Measurements from ENCODE around the gene SCARF1. TPM values are rescaled to one million over a fixed set of nuclear protein-coding genes. Genes with fewer than 3 reads are reported as not detected.
"Not testable (repeated sequence)": the region's sequence is repeated elsewhere in the genome, so short reads cannot be mapped to it uniquely, and the experiment has no call there.

SCARF1 gene, protein sequence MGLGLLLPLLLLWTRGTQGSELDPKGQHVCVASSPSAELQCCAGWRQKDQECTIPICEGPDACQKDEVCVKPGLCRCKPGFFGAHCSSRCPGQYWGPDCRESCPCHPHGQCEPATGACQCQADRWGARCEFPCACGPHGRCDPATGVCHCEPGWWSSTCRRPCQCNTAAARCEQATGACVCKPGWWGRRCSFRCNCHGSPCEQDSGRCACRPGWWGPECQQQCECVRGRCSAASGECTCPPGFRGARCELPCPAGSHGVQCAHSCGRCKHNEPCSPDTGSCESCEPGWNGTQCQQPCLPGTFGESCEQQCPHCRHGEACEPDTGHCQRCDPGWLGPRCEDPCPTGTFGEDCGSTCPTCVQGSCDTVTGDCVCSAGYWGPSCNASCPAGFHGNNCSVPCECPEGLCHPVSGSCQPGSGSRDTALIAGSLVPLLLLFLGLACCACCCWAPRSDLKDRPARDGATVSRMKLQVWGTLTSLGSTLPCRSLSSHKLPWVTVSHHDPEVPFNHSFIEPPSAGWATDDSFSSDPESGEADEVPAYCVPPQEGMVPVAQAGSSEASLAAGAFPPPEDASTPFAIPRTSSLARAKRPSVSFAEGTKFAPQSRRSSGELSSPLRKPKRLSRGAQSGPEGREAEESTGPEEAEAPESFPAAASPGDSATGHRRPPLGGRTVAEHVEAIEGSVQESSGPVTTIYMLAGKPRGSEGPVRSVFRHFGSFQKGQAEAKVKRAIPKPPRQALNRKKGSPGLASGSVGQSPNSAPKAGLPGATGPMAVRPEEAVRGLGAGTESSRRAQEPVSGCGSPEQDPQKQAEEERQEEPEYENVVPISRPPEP
- total RNA-seq (ENCODE audit: unreplicated experiment), result 4.0 TPM
- long read RNA-seq, partial matches to known transcripts, result 0 of 1 reads
- long read RNA-seq, other reads (novel, unspliced or antisense), result 0 of 1 reads

DNA sequence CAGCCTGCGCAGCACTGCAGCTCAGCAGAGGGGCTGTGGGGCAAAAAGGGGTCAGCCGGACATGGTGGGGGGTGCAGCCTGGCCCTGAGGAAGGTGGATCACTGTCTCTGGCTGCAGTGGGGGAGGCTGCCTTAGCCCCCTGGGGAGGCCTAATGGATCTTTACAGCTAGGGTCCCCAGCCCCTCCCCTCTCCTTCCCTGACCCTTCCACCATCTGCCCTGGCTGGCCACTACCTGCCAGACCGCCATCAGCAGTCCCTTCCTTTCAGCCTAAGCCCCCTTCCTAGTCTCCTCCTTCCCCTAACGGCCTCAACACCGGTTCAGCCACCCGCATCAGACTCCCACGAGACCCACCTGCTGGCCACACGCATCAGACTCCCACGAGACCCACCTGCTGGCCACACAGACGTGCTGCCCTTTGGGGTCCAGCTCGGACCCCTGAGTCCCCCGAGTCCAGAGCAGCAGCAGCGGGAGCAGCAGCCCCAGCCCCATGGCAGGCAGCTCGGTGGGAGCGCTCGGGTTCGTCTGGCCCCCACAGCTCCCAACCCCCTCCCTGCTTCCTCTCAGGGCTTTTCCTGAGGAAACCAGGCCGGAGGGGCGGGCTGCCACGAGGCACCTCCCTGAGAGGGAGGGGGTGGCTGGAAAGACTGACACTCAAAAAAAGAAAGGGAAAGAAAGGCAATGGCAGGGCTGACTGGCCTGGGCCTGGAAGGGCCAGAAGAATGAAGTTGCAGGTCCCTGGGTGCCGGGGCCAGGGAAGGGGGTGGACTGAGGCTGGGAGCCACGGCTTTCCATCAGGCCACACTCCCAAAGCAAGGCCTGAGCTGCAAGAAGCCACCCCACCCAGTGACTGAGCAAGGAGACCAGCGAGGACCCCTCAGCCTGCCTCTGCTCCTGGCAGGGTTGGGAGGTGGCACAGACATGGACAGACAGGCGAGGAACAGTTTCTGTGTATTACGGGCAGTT, at the start of gene SCARF1:
TSS of gene SCARF1 (minus strand) at position 526 of the 965 bp plus-strand sequence. CDS start at position 491, 35 bp downstream.
- Mint-ChIP-seq H3K4me1 (ENCODE audit: low read depth, unreplicated experiment) (peaks cover 20% of the 10 kb centered on the region), H3K36me3 (ENCODE audit: unreplicated experiment) (no peaks in the 10 kb centered on the region), H3K4me3 (ENCODE audit: unreplicated experiment) (peak within 1 kb of the TSS; percentile 76), H3K27ac (ENCODE audit: unreplicated experiment) (peak within 1 kb of the TSS; percentile 92), H3K27me3 (ENCODE audit: unreplicated experiment) (peaks cover 10% of the 10 kb centered on the region), H3K9me3 (ENCODE audit: unreplicated experiment) (peaks cover 7% of the 10 kb centered on the region)
- DNase-seq, result peak; percentile 66
- TF ChIP-seq, protein P1, sequence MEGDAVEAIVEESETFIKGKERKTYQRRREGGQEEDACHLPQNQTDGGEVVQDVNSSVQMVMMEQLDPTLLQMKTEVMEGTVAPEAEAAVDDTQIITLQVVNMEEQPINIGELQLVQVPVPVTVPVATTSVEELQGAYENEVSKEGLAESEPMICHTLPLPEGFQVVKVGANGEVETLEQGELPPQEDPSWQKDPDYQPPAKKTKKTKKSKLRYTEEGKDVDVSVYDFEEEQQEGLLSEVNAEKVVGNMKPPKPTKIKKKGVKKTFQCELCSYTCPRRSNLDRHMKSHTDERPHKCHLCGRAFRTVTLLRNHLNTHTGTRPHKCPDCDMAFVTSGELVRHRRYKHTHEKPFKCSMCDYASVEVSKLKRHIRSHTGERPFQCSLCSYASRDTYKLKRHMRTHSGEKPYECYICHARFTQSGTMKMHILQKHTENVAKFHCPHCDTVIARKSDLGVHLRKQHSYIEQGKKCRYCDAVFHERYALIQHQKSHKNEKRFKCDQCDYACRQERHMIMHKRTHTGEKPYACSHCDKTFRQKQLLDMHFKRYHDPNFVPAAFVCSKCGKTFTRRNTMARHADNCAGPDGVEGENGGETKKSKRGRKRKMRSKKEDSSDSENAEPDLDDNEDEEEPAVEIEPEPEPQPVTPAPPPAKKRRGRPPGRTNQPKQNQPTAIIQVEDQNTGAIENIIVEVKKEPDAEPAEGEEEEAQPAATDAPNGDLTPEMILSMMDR (IDR thresholded peaks at IDR 0.05; ENCODE audit: partially characterized antibody, unreplicated experiment), result no peak

DNA sequence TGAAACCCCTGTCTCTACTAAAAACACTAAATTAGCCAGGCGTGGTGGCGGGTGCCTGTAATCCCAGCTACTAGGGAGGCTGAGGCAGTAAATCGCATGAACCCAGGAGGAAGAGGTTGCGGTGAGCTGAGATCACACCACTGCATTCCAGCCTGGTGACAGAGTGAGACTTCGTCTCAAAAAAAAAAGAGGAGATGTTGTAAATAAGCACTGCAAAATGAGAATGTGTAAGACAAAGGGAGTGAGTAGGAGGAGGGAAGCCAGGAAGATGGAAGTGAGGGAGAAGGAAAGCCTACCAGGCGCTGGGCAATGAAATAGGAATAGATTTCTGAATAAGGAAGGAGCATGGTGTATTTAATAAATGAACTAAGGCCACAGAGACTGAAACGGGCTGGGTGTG, 47.8 kb upstream of the SCARF1 start:
- TF ChIP-seq, protein P1 (IDR thresholded peaks at IDR 0.05; ENCODE audit: partially characterized antibody, unreplicated experiment), result no peak
- no peak for DNase-seq
- Mint-ChIP-seq H3K36me3 (ENCODE audit: unreplicated experiment) (peaks cover 14% of the 10 kb centered on the region), H3K27ac (ENCODE audit: unreplicated experiment) (no peak overlapping the region), H3K4me3 (ENCODE audit: unreplicated experiment) (peak overlapping the region; percentile 41), H3K27me3 (ENCODE audit: unreplicated experiment) (peaks cover 9% of the 10 kb centered on the region), H3K4me1 (ENCODE audit: low read depth, unreplicated experiment) (no peaks in the 10 kb centered on the region), H3K9me3 (ENCODE audit: unreplicated experiment) (peaks cover 12% of the 10 kb centered on the region)

DNA sequence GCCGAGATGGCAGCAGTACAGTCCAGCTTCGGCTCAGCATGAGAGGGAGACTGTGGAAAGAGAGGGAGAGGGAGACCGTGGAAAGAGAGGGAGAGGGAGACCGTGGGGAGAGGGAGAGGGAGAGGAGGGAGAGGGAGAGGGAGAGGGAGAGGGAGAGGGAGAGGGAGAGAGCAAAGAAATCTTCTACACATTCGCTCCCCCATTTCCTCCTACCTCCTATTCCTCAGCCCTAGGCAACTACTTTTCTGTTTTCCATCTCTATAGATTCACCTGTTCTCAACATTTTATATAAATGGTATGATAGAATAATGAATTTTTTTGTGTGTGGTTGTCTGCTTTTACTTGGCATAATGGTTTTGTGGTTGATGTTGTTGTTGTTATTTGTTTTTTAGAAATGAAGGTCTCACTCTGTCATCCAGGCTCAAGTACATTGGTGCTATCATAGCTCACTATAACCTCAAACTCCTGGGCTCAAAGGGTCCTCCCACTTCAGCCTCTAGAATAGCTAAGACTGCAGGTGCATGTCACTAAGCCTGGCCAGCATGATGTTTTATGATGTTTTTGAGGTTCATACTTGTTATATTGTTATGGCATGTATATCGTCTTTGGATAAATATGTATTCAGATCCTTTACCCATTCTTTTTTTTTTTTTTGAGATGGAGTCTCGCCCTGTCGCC, 45.2 kb upstream of the SCARF1 start:
- TF ChIP-seq, protein P1 (IDR thresholded peaks at IDR 0.05; ENCODE audit: partially characterized antibody, unreplicated experiment), result no peak
- Mint-ChIP-seq H3K27me3 (ENCODE audit: unreplicated experiment) (peaks cover 8% of the 10 kb centered on the region), H3K4me1 (ENCODE audit: low read depth, unreplicated experiment) (no peaks in the 10 kb centered on the region), H3K4me3 (ENCODE audit: unreplicated experiment) (no peak overlapping the region), H3K36me3 (ENCODE audit: unreplicated experiment) (peaks cover 14% of the 10 kb centered on the region), H3K9me3 (ENCODE audit: unreplicated experiment) (peaks cover 14% of the 10 kb centered on the region), H3K27ac (ENCODE audit: unreplicated experiment) (no peak overlapping the region)
- DNase-seq, result no peak

DNA sequence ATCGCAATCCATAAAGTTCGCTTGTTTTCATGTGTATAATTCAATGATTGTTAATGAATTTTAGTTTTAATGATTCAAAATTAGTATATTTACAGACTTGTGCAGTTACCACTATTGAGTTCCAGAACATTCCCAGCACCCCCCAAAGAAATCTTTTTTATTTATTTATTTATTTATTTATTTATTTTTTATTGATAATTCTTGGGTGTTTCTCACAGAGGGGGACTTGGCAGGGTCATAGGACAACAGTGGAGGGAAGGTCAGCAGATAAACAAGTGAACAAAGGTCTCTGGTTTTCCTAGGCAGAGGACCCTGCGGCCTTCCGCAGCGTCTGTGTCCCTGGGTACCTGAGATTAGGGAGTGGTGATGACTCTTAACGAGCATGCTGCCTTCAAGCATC, 42.9 kb upstream of the SCARF1 start:
- Mint-ChIP-seq H3K36me3 (ENCODE audit: unreplicated experiment) (peaks cover 12% of the 10 kb centered on the region), H3K9me3 (ENCODE audit: unreplicated experiment) (peaks cover 20% of the 10 kb centered on the region), H3K27me3 (ENCODE audit: unreplicated experiment) (peaks cover 12% of the 10 kb centered on the region)
- not testable (repeated sequence) for DNase-seq; H3K4me3 Mint-ChIP-seq (ENCODE audit: unreplicated experiment); H3K27ac Mint-ChIP-seq (ENCODE audit: unreplicated experiment); H3K4me1 Mint-ChIP-seq (ENCODE audit: low read depth, unreplicated experiment)

Data from glutamatergic neuron (in vitro differentiated cells).